ENCODE data around the gene APOL6.
"Not testable (repeated sequence)": the region's sequence is repeated elsewhere in the genome, so short reads cannot be mapped to it uniquely, and the experiment has no call there.

Gene APOL6

GRCh38 chr22:35634943-35635540 lies 13.2 kb upstream of the APOL6 start:
- DNase-seq (ENCODE audit: low read depth in 2 of 2, low spot score in 1 of 2): no peak

GRCh38 chr22:35637254-35637653 lies 11.0 kb upstream of the APOL6 start:
- no peak for DNase-seq (ENCODE audit: low read depth in 2 of 2, low spot score in 1 of 2)

- no peak for DNase-seq (ENCODE audit: low read depth in 2 of 2, low spot score in 1 of 2)
Observed at GRCh38 chr22:35638001-35638400, 10.2 kb upstream of the APOL6 start.

GRCh38 chr22:35638410-35638809 lies 9.8 kb upstream of the APOL6 start:
- DNase-seq (ENCODE audit: low read depth in 2 of 2, low spot score in 1 of 2): no peak

GRCh38 chr22:35641494-35642120 lies 6.6 kb upstream of the APOL6 start:
- DNase-seq (ENCODE audit: low read depth in 2 of 2, low spot score in 1 of 2): no peak

- DNase-seq (ENCODE audit: low read depth in 2 of 2, low spot score in 1 of 2): no peak
Observed at GRCh38 chr22:35642305-35642741, 5.9 kb upstream of the APOL6 start.

GRCh38 chr22:35643991-35644390 lies 4.3 kb upstream of the APOL6 start:
- DNase-seq (ENCODE audit: low read depth in 2 of 2, low spot score in 1 of 2): no peak

- no peak for DNase-seq (ENCODE audit: low read depth in 2 of 2, low spot score in 1 of 2)
Observed at GRCh38 chr22:35645646-35646045, 2.6 kb upstream of the APOL6 start.

GRCh38 chr22:35649026-35649553 lies 844 bp downstream of the APOL6 start:
- DNase-seq (ENCODE audit: low read depth in 2 of 2, low spot score in 1 of 2): no peak

GRCh38 chr22:35649636-35650250 lies 1.5 kb downstream of the APOL6 start:
- DNase-seq (ENCODE audit: low read depth in 2 of 2, low spot score in 1 of 2): no peak

- no peak for DNase-seq (ENCODE audit: low read depth in 2 of 2, low spot score in 1 of 2)
Observed at GRCh38 chr22:35651085-35651484, 2.8 kb downstream of the APOL6 start.

- no peak for DNase-seq (ENCODE audit: low read depth in 2 of 2, low spot score in 1 of 2)
Observed at GRCh38 chr22:35653824-35654223, 5.6 kb downstream of the APOL6 start.

- DNase-seq (ENCODE audit: low read depth in 2 of 2, low spot score in 1 of 2): no peak
Observed at GRCh38 chr22:35656284-35656752, 8.1 kb downstream of the APOL6 start.

GRCh38 chr22:35657571-35658312 lies 9.5 kb downstream of the APOL6 start:
- no peak for DNase-seq (ENCODE audit: low read depth in 2 of 2, low spot score in 1 of 2)

- DNase-seq (ENCODE audit: low read depth in 2 of 2, low spot score in 1 of 2): peak; percentile 31 to 50
Observed at GRCh38 chr22:35660291-35661127, 12.3 kb downstream of the APOL6 start.

- DNase-seq (ENCODE audit: low read depth in 2 of 2, low spot score in 1 of 2): no peak
Observed at GRCh38 chr22:35661464-35661863, 13.2 kb downstream of the APOL6 start.

- no peak for DNase-seq (ENCODE audit: low read depth in 2 of 2, low spot score in 1 of 2)
Observed at GRCh38 chr22:35662914-35663313, 14.7 kb downstream of the APOL6 start.

- no peak for DNase-seq (ENCODE audit: low read depth in 2 of 2, low spot score in 1 of 2)
Observed at GRCh38 chr22:35663371-35663770, 15.1 kb downstream of the APOL6 start.

GRCh38 chr22:35664955-35665587 lies 16.8 kb downstream of the APOL6 start:
- no peak for DNase-seq (ENCODE audit: low read depth in 2 of 2, low spot score in 1 of 2)

- not testable (repeated sequence) for DNase-seq (ENCODE audit: low read depth in 2 of 2, low spot score in 1 of 2)
Observed at GRCh38 chr22:35666699-35667098, 18.5 kb downstream of the APOL6 start.
